ENCODE measurements around the gene DMWD. TPM values are rescaled to one million over a fixed set of nuclear protein-coding genes. Genes with fewer than 3 reads are reported as not detected.

Gene DMWD
- total RNA-seq, 1 donor: 53.5 TPM

DNA sequence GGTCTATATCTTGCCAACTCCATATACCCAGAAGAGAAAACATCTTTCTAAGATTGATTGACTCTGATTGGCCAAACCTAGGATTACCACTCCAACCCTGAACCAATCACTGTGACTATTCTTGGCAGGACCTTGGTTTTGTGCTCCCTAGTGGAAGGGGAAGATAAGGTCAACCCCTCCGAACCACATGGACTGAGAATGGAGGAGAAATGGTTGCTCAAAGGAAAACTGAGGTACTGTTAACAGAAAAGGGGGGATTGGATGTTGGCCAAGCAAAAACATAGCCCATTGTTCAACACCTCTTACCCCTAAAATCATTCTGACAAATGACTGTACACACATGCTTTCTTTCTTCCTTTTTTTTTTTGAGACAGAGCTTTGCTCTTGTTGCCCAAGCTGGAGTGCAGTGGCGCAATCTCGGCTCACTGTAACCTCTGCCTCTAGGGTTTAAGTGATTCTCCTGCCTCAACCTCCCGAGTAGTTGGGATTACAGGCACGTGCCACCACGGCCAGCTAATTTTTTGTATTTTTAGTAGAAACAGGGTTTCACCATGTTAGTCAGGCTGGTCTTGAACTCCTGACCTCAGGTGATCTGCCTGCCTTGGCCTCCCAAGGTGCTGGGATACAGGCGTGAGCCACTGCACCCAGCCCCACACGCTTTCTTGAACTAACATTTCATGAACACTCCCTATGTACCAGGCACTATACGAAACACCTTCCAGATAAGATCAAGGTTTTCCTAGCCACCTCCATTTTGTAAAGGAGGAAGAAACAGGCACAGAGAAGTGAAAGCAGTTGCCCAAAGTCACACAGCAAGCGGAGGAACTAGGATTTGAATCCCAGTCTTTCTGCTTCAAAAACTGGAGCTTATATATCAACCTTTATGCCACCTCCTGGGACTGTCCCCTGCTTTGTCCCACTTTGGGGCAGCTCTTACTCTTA lies 52.9 kb downstream of the DMWD start:
- TF ChIP-seq, protein P1, sequence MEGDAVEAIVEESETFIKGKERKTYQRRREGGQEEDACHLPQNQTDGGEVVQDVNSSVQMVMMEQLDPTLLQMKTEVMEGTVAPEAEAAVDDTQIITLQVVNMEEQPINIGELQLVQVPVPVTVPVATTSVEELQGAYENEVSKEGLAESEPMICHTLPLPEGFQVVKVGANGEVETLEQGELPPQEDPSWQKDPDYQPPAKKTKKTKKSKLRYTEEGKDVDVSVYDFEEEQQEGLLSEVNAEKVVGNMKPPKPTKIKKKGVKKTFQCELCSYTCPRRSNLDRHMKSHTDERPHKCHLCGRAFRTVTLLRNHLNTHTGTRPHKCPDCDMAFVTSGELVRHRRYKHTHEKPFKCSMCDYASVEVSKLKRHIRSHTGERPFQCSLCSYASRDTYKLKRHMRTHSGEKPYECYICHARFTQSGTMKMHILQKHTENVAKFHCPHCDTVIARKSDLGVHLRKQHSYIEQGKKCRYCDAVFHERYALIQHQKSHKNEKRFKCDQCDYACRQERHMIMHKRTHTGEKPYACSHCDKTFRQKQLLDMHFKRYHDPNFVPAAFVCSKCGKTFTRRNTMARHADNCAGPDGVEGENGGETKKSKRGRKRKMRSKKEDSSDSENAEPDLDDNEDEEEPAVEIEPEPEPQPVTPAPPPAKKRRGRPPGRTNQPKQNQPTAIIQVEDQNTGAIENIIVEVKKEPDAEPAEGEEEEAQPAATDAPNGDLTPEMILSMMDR (IDR thresholded peaks at IDR 0.05; ENCODE audit: insufficient read depth, low read depth, low read length): no peak
- H3K4me3 ChIP-seq (ENCODE audit: low read depth, low read length): no peak overlapping the region
- no peak for DNase-seq (ENCODE audit: low read depth)

DNA sequence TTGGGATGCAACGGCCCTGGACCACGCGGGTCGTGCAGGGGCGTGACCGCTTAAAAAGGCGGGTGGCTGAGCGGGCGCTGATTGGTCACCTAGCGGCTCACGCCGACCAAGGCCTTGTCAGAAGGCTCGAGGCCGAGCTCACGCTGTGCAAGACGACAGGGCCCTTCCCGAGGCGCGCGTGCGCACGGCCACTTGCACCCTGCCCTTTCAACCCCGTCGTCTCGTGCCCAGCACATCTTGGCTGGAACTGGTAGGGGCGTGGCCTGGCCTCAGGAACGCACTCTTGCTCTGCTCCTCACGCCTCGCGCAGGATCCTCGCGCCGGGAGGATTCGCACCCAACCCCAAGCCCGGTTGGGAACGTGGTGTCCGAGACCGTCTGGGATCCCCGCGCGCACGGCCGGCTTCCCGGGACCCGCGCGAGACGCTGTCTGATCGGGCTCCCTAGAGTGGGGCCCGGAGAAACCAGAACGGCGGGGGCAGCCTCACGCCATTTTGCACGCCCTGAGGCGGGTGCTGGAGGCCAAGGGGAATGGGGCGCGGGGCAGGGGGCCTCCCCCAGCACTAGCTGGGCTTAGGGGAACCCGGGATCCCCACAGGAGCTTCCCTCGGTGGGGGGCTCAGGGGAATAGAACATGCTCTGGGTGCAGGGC lies 59.4 kb downstream of the DMWD start, which contains the start of gene MEIOSIN:
Gene MEIOSIN, plus strand, starts transcription at position 280 of the 651 bp plus-strand sequence. CDS start 1,938 bp downstream, outside the sequence.
- H3K4me3 ChIP-seq (ENCODE audit: low read depth, low read length): no peak within 1 kb of the TSS
- TF ChIP-seq, protein P1 (IDR thresholded peaks at IDR 0.05; ENCODE audit: insufficient read depth, low read depth, low read length): no peak
- no peak for DNase-seq (ENCODE audit: low read depth)

Other genes with a start within 250 kb of the DMWD start
- gene OPA3, start 208.0 kb downstream of the DMWD start, total RNA-seq: 8.2 and 8.4 TPM in 2 replicates
- not detected in 2 replicates for gene GPR4, start 190.6 kb downstream of the DMWD start, total RNA-seq
- gene EML2, start 153.4 kb downstream of the DMWD start, total RNA-seq: 17.7 and 31.5 TPM in 2 replicates
- gene GIPR, start 124.6 kb downstream of the DMWD start, total RNA-seq: 0.32 TPM in 1 of 2 replicates, not detected in the other
- gene SNRPD2, start 100.9 kb downstream of the DMWD start, total RNA-seq: 191 and 217 TPM in 2 replicates
- gene QPCTL, start 100.2 kb downstream of the DMWD start, total RNA-seq: 28.0 and 29.8 TPM in 2 replicates
- gene FBXO46, start 61.9 kb downstream of the DMWD start, total RNA-seq: 7.4 and 12.5 TPM in 2 replicates
- gene MEIOSIN, start 59.4 kb downstream of the DMWD start, total RNA-seq: not detected in 2 replicates
- gene SIX5, start 23.6 kb downstream of the DMWD start, total RNA-seq: 8.4 and 8.6 TPM in 2 replicates
- 46.4 and 53.1 TPM in 2 replicates for gene DMPK, start 10.4 kb downstream of the DMWD start, total RNA-seq
- gene RSPH6A, start 22.5 kb upstream of the DMWD start, total RNA-seq: under 0.01 and 0.32 TPM in 2 replicates
- 37.1 and 38.7 TPM in 2 replicates for gene SYMPK, start 70.3 kb upstream of the DMWD start, total RNA-seq
- not detected in 2 replicates for gene FOXA3, start 71.5 kb upstream of the DMWD start, total RNA-seq
- gene IRF2BP1, start 93.3 kb upstream of the DMWD start, total RNA-seq: 26.3 and 30.9 TPM in 2 replicates
- 2.6 TPM in 2 replicates for gene MYPOP, start 109.8 kb upstream of the DMWD start, total RNA-seq
- not detected in 2 replicates for gene NANOS2, start 121.9 kb upstream of the DMWD start, total RNA-seq
- not detected in 2 replicates for gene NOVA2, start 181.0 kb upstream of the DMWD start, total RNA-seq
- 3.9 and 6.1 TPM in 2 replicates for gene CCDC61, start 202.6 kb upstream of the DMWD start, total RNA-seq
- gene PGLYRP1, start 230.2 kb upstream of the DMWD start, total RNA-seq: not detected in 2 replicates
- not detected in 2 replicates for gene IGFL4, start 248.2 kb upstream of the DMWD start, total RNA-seq